ENCODE measurements around the gene CFAP46.
"Not testable (repeated sequence)": the region's sequence is repeated elsewhere in the genome, so short reads cannot be mapped to it uniquely, and the experiment has no call there.

CFAP46 gene

DNA sequence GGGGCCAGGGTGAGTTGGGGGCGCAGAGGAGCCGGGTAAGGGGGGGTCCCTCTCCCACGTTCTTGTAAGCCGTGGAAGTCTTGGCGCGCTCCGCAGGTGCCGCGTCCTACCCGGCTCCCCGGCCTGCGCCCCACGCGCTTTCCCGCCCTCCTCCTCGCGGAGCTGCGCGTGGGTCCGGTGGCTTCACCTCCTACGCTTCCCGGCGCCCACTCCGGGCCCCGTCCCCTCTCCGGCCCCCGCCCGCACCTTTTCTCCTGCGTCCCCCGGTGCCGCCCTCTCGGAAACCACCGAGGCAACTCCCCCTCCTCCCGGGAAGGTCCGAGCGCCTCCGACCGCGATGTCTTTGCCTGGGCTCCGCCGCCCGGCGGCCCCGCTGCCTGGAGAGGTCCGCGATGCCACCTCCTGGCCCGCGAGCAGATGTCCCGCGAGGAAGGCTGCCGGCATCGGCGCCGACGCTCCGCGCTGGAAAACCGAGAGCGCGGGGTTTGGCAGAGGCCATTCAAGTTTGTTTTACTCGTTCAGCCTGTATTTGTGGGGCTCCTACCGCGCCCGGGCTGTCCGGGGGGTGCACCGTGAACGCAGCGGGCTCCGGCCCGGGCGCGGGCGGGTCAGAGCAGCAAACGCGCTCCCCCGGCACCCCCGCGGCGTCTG is 154.1 kb downstream of the CFAP46 start:
- peak; percentile 52 for DNase-seq (ENCODE audit: low spot score)

DNA sequence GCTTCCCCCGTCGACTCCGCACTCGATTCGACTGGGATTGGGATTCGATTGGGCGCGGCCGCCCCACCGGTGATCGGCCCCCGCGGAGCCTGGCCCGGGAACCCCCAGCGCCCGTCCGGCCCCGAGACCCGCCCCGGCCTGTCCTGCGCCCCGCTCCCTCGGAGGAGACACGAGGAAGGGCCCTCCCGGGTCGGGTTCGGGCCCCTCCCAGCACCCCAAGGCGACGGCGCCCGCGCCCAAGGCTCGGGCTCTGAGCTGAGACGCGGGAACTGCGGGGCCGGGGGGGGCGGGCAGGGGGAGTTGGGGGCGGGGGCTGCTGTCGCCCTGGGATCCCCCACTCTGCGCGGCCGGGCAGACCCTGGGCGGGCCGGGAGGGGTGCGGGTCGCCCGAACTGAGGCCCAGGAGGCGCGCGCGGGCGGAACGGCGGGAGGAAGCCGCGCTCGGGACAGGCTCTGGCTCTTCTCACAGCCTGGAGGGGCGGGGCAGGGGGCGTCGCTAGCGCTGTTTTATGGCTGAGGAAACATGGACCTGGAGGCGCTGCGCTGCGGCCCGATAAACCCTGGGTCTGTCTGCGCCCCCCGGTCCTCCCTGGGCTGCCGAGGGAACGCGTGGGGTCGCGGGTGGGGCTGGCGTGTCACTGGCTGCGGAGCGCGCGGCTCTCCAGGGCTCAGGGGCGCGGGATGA is 154.7 kb downstream of the CFAP46 start:
- no peak for DNase-seq (ENCODE audit: low spot score)

DNA sequence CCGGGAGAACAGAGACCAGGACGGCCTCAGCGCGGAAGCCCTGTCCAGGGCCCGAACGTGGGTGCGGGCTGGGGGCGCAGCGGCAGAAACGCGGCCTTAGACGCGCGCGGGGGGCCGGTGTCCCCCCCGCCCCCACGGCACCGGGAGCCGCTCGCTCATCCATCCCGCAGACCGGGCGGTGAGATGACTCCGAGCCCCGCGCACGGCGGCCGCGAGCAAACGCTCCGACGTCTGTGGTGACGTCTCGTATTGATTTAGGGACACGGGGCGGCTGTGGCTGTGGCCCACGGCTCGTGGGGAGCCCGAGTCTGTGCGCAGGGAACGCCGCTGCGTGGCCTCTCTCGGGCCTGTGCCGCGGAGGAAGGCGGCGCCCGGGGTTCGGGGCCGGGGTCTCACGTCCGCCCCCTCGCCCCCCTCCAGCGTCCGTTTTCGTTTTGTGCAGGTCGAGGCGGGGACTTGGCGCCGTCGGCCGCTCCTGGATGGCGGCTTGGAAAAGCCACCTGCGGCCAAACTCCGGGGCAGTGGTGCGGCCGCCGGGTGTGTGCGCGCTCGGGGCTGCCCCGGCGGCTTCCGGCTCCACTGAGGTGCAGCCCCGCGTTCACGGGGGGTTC is 155.4 kb downstream of the CFAP46 start:
- DNase-seq (ENCODE audit: low spot score) = no peak

DNA sequence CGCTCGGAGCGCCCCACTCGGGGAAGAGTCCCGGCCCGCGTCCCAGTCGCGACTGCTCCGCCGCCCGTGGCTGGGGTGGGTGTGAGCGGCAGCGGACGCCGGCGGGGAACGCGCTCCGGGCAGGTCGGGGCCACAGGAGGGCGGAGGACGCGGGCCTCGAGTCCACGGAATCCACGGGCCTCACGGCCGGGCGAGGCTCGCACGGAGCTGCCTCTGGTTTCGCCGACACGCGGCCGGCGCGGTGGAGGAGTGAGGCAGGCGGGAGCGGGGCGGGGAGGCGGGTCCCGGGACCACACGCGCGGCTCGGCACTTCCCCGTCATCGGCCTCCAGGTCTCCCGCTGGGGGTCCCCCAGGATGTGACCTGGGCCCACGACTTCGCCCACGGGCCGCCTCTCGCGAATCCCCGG is 155.9 kb downstream of the CFAP46 start:
- no peak for DNase-seq (ENCODE audit: low spot score)

DNA sequence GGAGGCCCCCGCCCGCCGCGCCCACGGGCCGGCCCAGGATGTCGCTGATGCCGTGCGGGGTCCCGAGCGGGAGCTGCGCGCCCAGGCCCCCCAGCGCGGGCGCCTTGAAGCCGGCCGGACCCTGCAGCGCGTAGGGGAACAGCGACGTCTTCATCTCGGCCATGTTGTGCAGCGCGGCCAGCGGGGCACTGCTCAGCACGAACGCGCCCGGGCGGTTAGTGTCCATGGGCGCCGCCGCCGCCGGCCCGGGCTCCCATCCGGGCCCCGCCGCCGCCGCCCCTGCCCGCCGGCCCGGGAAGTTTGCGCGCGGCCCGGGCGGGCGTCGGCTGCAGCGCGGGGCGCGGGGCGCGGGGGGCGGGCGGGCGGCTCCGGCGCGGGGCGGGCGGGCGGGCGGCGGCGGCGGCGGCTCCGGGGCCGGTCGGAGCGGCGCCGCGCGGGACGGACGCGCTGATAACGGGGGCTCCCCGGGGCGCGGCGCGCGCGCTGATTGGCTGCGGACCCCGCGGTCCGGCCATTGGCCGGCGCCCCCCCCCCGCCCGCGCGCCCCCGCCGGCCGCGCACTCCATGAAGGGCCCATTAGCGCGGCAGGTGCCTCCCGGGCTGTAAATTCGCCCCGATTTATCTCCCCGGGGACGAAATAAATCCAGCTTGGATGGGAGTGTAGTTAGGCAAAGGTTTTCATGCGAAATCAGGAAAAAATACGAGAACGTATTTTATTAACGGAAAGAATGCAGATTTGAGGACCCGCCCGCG is 156.5 kb downstream of the CFAP46 start, which contains the start of gene NKX6-2:
NKX6-2 (minus strand) TSS at position 425 of the 753 bp plus-strand sequence; CDS start at position 226, 199 bp downstream.
- peak; percentile 60 for DNase-seq (ENCODE audit: low spot score)

DNA sequence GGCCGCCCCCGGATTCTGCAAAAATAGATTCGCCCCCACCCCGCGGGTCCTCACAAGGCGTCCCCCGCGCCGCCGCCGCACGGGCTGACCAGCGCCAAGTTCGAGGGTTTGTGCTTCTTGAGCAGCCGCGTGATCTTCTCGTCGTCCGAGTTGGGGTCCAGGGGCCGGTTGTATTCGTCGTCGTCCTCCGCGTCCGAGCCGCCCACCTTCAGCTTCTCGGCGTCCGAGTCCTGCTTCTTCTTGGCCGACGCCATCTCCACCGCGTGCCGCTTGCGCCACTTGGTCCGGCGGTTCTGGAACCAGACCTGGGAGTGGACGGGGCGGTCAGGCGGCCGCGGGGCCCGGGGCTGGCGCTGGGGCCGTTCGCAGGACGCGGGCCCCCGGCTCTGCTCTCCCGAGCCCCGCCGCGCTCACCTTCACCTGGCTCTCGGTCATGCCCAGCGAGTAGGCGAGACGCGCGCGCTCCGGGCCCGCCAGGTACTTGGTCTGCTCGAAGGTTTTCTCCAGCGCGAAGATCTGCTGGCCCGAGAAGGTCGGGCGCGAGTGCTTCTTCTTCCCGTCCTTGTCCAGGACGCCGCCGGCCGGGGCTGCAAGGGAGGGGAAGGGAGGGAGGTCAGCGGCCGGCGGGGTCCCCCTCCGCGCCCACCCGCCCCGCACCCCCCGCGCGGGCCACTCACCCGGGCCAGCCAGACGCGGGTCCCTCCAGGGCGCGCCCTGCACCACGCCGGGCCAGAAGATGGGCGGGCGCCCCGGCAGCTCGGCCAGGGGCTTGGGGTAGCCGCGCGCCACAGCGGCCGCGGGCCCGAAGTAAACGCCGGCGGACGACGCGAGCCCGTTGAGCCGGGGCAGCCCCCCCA is 157.3 kb downstream of the CFAP46 start:
- DNase-seq (ENCODE audit: low spot score) = no peak

DNA sequence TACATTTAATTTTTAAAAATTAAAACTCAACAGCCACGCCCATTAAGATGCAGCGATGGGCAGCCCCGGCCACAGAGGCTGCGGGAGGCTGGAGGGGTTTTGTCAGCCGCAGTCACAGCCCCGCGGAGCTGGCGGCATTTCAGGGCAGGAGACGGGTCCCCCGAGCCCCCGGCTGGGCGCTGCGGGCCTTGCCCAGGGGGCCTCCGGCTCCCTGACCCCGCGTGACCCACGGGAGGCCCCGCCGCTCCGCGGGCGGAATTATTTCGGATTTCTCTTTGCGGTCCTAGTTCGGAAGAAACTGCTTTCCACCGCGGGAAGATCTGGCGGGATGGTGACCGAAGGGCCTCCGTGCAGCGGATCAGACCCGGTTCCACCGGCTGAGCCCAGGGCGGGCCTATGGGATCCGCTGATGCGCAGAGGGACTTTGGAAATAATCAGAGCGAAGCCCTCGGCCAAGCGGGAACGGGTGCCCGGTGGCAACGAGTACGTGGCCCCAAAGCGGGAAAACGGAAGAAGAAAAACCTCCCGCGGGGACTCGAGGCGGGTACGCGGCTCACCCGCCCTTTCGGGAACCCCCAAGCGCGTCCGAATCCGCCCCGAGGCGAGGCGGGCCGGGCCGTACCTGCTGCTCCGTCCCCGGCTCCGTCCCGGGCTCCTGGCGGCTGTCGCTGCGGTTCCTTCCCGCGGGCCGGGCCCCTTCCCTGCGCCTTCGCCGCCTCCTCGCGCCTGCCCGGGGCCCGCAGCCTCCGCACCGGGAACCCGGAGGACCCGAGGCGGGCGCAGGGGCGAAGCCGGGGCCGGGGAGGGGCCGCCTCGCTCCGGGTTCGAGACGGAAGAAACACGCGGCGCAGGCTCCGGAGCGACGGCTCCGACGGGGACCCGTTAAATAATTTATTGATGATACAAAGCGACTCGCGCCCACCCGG is 158.2 kb downstream of the CFAP46 start:
- DNase-seq (ENCODE audit: low spot score) = no peak

DNA sequence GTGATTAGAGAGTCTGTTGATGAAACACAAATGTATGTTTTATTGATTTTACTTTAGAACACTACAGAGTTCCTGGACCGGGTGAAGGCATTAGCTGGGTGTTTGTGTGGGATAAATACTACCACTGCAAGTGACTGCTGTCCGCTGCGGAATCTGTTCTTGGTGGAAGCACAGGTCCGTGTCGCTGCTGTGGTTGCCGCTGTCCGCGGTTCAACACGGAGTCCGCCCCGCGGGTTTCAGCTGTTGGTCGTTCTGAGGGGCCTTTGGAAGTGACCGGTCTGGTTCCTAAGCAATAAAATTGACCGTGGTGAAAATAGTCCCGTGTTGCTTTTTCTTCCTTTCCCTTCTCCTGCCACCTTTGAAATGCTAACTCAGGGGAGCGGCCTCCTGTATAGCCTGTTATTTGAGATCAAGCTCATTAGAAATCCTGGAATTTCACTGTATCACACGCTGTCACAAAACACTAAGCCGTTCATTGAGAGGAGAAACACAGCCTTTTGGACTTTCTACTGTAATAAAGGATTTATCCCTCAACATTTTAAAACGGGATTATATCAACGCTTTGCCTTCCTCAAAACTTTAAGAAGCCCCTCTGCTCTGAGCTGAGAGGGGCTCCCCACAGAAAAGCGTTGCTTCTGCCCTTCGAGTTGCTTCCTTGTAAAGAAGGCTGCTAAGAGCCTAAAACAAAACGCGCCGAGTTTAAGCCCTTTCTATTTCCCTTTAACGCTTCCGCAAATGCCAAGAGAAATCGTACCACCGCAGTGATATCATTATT is 159.0 kb downstream of the CFAP46 start:
- DNase-seq (ENCODE audit: low spot score) = no peak

DNA sequence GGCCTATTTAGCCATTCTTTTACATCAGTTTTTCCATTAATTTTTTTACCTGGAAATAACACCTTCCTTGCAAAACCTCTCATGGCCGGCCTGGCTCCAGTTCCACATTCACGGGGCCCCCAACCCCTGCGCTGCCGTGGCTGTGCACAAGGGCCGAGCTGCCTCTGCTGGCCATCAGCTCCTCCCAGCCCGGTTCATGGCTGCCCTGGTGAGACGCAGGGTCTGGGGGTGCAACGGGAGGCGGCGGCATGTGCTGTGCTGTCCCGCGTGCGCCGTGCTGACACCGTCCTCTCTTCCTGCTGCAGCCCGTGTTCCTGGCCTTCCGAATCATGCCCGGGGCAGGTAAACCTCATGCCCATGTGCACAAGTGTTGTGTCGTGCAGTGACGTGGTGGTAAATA is 160.8 kb downstream of the CFAP46 start:
- no peak for DNase-seq (ENCODE audit: low spot score)

DNA sequence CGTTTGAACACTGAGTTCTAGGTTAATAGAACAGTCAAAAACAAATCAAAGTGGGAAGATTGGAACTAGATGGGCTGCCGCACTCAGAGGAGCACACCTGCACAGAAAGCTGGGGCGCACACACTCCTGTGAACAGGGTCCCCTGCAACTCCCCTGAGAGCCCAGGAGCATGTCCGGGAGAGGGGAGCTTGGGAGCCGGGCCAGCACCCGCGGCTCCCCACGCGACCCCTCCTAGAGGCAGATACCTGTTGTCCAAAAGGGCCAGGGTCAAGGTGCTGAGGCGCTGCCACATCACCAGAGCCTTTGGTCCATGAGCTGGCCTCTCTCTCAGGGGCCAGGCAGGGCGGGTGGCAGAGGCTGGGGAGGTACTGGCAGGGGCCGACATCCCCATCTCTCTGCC is 162.0 kb downstream of the CFAP46 start:
- DNase-seq (ENCODE audit: low spot score) = no peak

DNA sequence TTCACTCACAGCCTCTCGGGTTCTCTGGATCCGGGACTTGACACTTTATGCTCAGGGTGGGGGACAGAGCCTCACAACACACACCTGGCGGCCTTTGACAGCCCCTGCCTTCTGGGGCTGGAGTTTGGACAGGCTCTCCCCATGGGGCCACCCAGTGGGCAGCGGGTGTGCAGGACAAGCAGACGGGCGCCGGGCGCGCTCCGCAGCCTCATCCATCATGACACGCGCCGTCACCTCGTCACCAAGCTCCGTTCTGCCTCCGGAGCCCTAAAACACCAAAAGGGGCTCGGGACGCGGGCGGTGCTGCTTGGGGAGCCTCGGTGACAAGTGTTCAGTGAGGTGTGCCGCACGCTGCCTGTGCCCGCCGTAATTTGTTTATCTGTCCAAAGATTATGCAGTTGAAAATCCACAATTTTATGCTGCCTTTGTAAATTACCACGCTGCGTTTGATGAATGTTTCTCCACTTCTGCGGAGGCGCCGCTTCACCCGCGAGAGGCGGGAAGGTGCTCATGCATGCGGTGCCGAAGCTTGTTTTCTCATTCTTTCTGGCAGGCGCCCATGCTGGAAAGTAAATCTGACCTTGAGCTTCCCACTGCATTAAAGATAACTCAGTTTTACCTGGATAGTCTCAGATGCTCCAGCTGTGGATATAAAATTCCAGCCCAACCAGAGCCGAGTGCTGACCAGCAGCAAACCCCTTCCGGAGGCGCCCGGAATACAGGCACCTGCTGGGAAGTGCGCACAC is 162.6 kb downstream of the CFAP46 start:
- DNase-seq (ENCODE audit: low spot score) = no peak

DNA sequence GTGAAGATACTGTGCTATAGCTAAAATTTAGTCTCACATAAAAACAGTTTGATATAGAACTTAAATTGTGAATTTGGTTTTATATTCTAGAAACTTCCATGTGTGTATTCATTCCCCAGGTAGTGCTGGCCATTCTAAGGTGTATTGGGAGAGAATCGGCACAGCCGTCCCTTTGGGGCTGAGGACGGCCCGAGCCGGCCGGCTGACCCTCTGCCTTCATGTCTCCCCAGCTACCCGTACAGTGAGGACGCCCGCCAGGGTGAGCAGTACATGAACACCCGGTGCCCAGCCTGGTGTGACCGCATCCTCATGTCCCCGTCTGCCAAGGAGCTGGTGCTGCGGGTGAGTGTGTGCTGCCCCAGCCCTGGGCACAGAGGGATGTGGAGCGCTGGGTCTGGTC is 164.9 kb downstream of the CFAP46 start:
- no peak for DNase-seq (ENCODE audit: low spot score)

DNA sequence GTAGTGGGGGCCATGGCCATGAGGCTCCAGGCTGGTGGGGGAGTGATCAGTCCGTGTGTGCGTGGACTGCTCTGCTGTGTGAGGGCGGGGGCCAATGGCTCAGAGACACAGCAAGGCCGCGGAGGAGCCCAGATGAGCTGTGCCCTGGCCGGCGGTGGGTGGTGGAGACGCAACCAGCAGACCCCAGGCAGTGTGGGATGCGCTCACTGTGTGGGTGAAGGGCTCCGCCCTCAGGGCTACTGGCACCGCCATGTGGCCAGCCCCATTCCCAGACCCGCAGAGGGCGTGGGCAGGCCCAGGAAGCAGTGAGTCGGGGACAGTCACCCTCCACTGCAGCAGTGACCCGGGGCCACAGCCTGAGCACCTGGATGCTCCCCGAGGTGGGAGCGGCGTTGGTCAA is 165.5 kb downstream of the CFAP46 start:
- no peak for DNase-seq (ENCODE audit: low spot score)

DNA sequence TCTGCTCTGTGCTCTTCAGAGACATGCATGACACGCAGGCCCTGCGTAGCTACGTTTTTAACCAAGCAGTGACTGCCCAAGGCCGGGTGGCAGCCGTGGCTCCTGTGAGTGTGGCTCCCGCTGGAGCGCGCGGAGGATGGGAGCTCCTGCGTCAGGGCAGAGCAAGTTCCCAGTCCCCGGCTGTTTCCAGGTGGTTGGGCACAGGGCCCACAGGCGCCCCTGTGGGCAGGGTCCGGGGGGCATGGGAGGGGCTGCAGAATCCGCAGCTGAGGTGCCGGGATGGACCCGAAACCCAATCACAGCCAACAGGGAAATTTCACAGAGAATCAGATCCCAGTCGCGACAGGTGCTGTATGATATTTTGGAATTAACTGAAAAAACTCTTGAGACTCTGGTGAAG is 166.2 kb downstream of the CFAP46 start:
- DNase-seq (ENCODE audit: low spot score) = no peak

DNA sequence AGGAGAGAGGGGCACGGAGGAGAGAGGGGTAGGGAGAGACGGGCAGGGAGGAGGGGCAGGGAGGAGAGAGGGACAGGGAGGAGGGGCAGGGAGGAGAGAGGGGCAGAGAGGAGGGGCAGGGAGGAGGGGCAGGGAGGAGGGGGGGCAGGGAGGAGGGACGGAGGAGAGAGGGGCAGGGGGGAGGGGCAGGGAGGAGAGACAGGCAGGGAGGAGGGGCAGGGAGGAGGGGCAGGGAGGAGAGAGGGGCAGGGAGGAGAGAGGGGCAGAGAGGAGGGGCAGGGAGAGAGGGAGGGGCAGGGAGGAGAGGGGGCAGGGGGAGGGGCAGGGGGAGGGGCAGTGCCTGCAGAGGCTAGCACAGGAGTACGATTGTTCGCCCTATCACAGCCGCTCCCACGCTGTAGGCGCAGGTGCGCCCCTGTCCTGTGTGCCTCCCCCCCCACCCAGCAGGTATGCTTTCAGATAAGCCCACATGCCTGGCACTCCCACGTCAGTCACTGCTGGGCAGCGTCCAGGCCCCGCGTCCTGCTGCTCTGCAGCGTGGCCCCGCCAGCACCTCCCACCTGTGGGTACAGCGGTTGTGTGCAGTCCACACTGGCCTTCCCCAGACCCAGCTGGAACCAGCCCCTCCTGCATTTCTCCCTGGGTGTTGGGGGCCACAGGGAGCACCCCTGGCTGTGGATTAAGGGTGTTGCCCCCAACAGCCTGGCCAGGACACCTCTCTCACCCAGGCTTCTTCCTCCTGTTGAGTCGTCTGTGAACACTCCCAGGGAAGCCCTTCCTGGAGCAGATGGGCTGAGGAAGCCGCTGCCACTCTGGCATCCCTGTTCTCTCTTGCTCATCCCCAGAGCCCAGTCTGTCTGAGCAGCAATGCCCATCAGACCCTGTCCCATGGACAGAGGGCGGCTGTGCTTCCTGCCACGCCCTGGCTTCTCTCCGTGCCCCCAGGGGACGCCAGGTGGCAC is 167.2 kb downstream of the CFAP46 start:
- peak; percentile 97 for DNase-seq (ENCODE audit: low spot score)

DNA sequence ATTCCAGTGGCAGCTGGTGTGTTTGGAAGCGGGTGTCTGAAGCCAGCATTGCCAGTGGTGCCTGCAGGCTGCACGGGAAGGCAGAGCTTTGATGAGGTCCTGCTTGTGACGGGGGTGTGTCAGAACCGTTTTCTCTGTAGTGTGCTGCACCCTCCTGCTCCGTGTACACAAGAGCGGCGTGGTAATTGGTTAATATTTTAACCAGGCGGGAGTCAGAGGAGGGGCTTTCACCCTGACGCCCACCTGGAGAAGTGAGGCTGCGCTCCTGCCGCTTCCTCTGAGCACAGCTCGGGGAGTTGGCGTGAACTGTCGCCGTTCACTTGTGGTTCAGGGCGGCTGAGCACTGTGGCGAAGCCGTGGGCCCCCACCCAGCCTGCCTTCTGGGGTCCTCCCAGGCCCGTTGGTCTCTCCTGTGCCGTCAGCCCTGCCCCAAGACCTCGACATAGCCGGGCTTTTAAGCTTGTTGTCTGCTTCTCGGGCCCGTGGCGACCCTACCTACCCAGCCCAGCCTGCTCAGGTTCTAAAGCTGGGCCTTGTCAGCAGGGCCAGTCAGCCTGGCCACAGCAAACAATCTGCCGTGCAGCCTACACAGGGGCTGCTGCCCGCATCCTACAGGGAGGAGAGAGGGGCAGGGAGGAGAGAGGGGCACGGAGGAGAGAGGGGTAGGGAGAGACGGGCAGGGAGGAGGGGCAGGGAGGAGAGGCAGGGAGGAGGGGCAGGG is 168.0 kb downstream of the CFAP46 start:
- DNase-seq (ENCODE audit: low spot score) = no peak

DNA sequence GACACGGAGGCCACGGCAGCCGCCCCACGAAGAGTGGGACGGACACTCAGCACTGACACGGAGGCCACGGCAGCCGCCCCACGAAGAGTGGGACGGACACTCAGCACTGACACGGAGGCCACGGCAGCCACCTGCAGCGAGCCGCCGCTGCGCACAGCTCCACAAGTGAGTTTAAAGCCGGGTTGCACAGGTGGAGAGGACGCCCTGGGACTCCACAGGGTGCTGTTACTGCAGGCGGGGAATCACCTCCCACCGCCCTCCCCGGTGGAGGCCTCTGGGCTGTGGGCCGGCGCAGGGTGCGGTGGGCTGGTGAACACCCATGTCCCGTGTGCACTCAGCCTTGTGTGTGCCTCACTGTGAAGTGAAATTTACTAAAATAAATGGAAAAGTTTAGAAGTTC is 169.6 kb downstream of the CFAP46 start:
- DNase-seq (ENCODE audit: low spot score) = not testable (repeated sequence)

Measured in Ammon's horn (tissue), 1 donor.